Urinary bladder (tissue), 4 donors: ENCODE data around the gene G6PD. TPM values are rescaled to one million over a fixed set of nuclear protein-coding genes. Genes with fewer than 3 reads are reported as not detected.

Experiments used
- DNase-seq: peaks from one replicate; pipeline ENCODE4 v3.0.0-alpha.2; 2015; ENCODE audit errors: extremely low spot score
- H3K27ac ChIP-seq: one replicate; pipeline ENCODE4 v1.5.1; 2013; ENCODE audit warnings: low read depth, mild to moderate bottlenecking, moderate library complexity
- H3K36me3 ChIP-seq: one replicate; pipeline ENCODE4 v1.6.1; 2013; ENCODE audit warnings: mild to moderate bottlenecking, moderate library complexity; ENCODE audit not compliant: insufficient read depth
- H3K4me1 ChIP-seq: one replicate; pipeline ENCODE4 v1.6.1; 2013; ENCODE audit warnings: mild to moderate bottlenecking, moderate library complexity; ENCODE audit not compliant: insufficient read depth
- H3K4me3 ChIP-seq: one replicate; pipeline ENCODE4 v1.5.1; 2013; ENCODE audit warnings: low read depth, low read length
- WGBS: extraction: QIAGEN DNeasy Blood & Tissue Kit; methylation state at CpG from one replicate; pipeline ENCODE4 v1.1.7; 2013; 5-methylcytosine and 5-hydroxymethylcytosine counted together
- polyA plus RNA-seq: library from polyadenylated mRNA; stranded (reverse); fragments of 200-250 nt; gene quantifications from one replicate; pipeline ENCODE4 v1.2.3, GENCODE V29; 2013
- total RNA-seq: library from RNA; depleted of rRNA; stranded (reverse); fragments of >200 nt; gene quantifications from one replicate; pipeline ENCODE4 v1.2.3, GENCODE V29; 2014
- donor health status: healthy with polysubstance abuse.
- donor health status: healthy.

G6PD gene
- total and polyA plus RNA-seq, 2 donors = 12.8 to 77.6 TPM

DNA sequence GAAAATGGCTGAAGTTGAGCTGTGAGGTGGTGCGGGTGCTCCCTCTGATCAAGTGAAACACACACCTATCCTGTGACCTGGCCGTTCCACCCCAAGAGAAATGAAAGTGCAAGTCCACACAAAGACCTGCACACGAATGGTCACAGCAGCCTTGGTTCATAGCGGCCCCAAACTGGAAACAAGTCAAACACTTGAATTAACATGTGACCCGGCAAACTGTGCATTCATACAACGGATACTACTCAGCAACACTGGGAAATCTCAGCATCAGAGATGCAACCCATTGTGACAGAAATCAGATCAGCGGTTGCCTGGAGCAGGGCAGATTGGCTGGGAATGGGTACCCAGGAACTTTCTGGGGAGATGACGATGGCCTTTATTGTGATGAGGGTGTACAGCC, 7.6 kb downstream of the G6PD start:
- no peaks in the 10 kb centered on the region for H3K4me1 ChIP-seq
- no peaks in the 10 kb centered on the region for H3K36me3 ChIP-seq
- DNase-seq = no peak
- 92% methylated on average over 8 of the region's 8 CpGs for WGBS
- H3K27ac ChIP-seq = no peak overlapping the region
- H3K4me3 ChIP-seq = no peak overlapping the region

- Histone ChIP-seq H3K4me3 (no peak overlapping the region), H3K36me3 (no peaks in the 10 kb centered on the region), H3K4me1 (no peaks in the 10 kb centered on the region), H3K27ac (no peak overlapping the region)
- no peak for DNase-seq
- WGBS = 85% methylated on average over 9 of the region's 9 CpGs
Observed at GRCh38 chrX:154535892-154536291, 10.8 kb downstream of the G6PD start.

DNA sequence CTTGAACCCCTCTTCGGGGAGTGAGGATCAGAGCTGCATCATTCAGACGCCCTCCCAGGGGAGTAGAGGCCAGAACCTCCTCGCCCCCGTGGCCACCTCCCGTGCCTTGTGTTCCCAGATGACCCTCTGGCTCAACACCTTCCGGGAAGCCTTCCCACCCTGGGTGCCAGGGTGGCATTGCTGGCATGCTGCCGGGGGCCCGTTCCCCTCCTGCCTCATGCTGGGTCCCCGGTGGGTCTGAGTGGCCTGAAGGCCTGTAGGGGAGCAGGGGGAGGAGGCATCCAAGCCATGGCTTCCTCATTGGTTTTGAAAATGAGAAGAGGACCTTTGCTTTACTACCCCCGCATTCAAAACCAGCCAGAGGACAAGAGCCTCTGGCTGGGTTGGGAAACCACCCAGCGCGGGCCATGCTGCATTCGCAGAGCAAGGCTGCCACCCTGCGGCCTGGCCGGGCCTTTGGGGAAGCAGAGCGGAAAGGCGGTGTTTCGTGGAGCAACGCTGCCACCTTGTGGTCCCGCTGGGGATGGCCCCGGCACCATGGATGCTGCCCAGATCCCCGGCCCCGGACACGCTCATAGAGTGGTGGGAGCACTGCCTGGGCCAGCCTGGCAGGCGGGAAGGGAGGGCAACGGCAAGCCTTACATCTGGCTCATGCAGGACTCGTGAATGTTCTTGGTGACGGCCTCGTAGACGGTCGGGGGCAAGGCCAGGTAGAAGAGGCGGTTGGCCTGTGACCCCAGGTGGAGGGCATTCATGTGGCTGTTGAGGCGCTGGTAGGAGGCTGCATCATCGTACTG, 11.9 kb downstream of the G6PD start:
- no peaks in the 10 kb centered on the region for H3K4me1 ChIP-seq
- no peak overlapping the region for H3K27ac ChIP-seq
- no peaks in the 10 kb centered on the region for H3K36me3 ChIP-seq
- DNase-seq = no peak
- no peak overlapping the region for H3K4me3 ChIP-seq
- 21% methylated on average over 34 of the region's 34 CpGs for WGBS

DNA sequence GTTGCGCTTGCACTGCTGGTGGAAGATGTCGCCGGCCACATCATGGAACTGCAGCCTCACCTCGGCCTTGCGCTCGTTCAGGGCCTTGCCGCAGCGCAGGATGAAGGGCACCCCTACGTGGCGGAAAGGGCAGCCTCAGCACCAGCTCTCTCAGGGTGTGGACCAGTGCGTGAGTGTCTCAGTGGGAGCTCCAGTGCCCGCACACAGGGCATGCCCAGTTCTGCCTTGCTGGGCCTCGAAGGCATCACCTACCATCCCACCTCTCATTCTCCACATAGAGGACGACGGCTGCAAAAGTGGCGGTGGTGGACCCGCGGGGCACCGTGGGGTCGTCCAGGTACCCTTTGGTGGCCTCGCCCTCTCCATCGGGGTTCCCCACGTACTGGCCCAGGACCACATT, 14.0 kb downstream of the G6PD start:
- no peak overlapping the region for H3K4me3 ChIP-seq
- 90% methylated on average over 23 of the region's 23 CpGs for WGBS
- no peak overlapping the region for H3K27ac ChIP-seq
- DNase-seq = no peak
- no peaks in the 10 kb centered on the region for H3K36me3 ChIP-seq
- H3K4me1 ChIP-seq = no peaks in the 10 kb centered on the region

GRCh38 chrX:154531626-154532025, 15.0 kb downstream of the G6PD start:
- no peak overlapping the region for H3K4me3 ChIP-seq
- peak overlapping the region; percentile 18 for H3K27ac ChIP-seq
- no peaks in the 10 kb centered on the region for H3K36me3 ChIP-seq
- H3K4me1 ChIP-seq = no peaks in the 10 kb centered on the region
- 56% methylated on average over 16 of the region's 16 CpGs for WGBS
- no peak for DNase-seq

DNA sequence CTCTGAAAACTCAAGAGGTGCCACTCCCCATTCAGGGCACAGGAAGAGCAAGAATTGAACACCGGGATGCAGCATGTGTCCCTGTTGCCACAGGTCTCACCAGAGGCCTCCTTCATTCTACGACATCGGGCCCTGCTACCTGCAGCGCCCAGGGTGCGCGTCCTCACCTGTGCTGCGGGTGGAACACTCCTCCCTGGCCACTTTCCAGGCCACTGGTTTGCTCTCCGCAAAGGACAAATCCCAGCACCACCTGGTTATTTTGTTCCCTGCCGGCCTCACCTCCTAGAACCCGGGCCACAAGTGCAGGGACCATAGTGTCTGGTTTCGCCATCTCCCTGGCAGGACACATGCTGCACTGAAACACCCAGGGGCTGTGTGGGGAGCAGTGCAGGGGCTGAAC, 16.4 kb downstream of the G6PD start:
- WGBS = 85% methylated on average over 11 of the region's 11 CpGs
- no peaks in the 10 kb centered on the region for H3K36me3 ChIP-seq
- H3K4me3 ChIP-seq = no peak overlapping the region
- no peak overlapping the region for H3K27ac ChIP-seq
- no peak for DNase-seq
- H3K4me1 ChIP-seq = no peaks in the 10 kb centered on the region

DNA sequence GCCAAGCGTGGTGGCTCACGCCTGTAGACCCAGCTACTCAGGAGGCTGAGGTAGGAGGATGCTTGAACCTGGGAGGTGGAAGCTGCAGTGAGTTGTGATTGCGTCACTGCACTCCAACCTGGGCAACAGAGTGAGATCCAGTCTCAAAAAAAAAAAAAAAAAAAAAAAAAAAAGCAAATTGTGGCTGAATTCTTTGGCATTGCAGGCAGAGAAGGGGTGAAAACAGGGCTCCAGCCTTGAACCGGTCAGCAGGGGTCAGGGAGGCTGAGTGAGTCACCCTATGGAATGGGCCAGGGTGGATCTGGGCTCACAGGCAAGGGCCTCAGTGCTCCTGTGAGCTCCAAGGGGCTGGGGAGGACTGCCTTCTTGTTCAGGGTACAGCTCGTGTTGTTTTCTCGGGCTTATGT, 17.4 kb downstream of the G6PD start:
- DNase-seq = no peak
- WGBS = 79% methylated on average over 6 of the region's 6 CpGs
- no peaks in the 10 kb centered on the region for H3K4me1 ChIP-seq
- no peak overlapping the region for H3K27ac ChIP-seq
- no peaks in the 10 kb centered on the region for H3K36me3 ChIP-seq
- no peak overlapping the region for H3K4me3 ChIP-seq

GRCh38 chrX:154526901-154527675, 19.6 kb downstream of the G6PD start:
- H3K4me1 ChIP-seq = no peaks in the 10 kb centered on the region
- DNase-seq = peak; percentile 83
- WGBS = 3% methylated on average over 15 of the region's 15 CpGs
- peak overlapping the region; percentile 74 for H3K27ac ChIP-seq
- H3K4me3 ChIP-seq = no peak overlapping the region
- H3K36me3 ChIP-seq = no peaks in the 10 kb centered on the region

- no peaks in the 10 kb centered on the region for H3K4me1 ChIP-seq
- H3K27ac ChIP-seq = peak overlapping the region; percentile 28
- 81% methylated on average over 14 of the region's 14 CpGs for WGBS
- no peak for DNase-seq
- H3K36me3 ChIP-seq = no peaks in the 10 kb centered on the region
- H3K4me3 ChIP-seq = no peak overlapping the region
Observed at GRCh38 chrX:154525606-154526490, 20.8 kb downstream of the G6PD start.

GRCh38 chrX:154519389-154519788, 27.3 kb downstream of the G6PD start:
- H3K4me1 ChIP-seq = no peaks in the 10 kb centered on the region
- no peak for DNase-seq
- H3K27ac ChIP-seq = no peak overlapping the region
- WGBS = 90% methylated on average over 8 of the region's 8 CpGs
- H3K4me3 ChIP-seq = no peak overlapping the region
- no peaks in the 10 kb centered on the region for H3K36me3 ChIP-seq

GRCh38 chrX:154517101-154517781, 29.4 kb downstream of the G6PD start:
- Histone ChIP-seq H3K4me3 (no peak overlapping the region), H3K4me1 (no peaks in the 10 kb centered on the region), H3K27ac (peak overlapping the region; percentile 91), H3K36me3 (no peaks in the 10 kb centered on the region)
- WGBS = 20% methylated on average over 25 of the region's 25 CpGs
- DNase-seq = no peak

GRCh38 chrX:154516656-154517100, 30.0 kb downstream of the G6PD start:
- 2% methylated on average over 19 of the region's 19 CpGs for WGBS
- DNase-seq = peak; percentile 59
- Histone ChIP-seq H3K36me3 (no peaks in the 10 kb centered on the region), H3K4me1 (no peaks in the 10 kb centered on the region), H3K4me3 (peak overlapping the region; percentile 15), H3K27ac (peak overlapping the region; percentile 91)
